Stimulated activated CD4-positive, alpha-beta T cell treated with anti-CD3 and anti-CD28 coated beads, Interleukin-2, amount 100 ng/mL, for 48 hours (primary cell): ENCODE measurements around the gene PYGM.
"Not testable (repeated sequence)": the region's sequence is repeated elsewhere in the genome, so short reads cannot be mapped to it uniquely, and the experiment has no call there.

Experiments used
- DNase-seq, 2 donors: peaks; one replicate each; pipeline ENCODE4 v3.0.0-alpha.2; 2020

The PYGM gene

GRCh38 chr11:64714666-64715065 lies 45.1 kb downstream of the PYGM start:
- no peak for DNase-seq

- no peak for DNase-seq
These were observed 45.9 kb downstream of the PYGM start for GRCh38 chr11:64713781-64714363.

- no peak for DNase-seq
These were observed 46.6 kb downstream of the PYGM start for GRCh38 chr11:64713016-64713707.

- DNase-seq = no peak
These were observed 47.3 kb downstream of the PYGM start for GRCh38 chr11:64712430-64713015.

GRCh38 chr11:64711956-64712362 lies 47.8 kb downstream of the PYGM start:
- DNase-seq = no peak

- no peak for DNase-seq
These were observed 48.4 kb downstream of the PYGM start for GRCh38 chr11:64711138-64711955.

- no peak for DNase-seq
These were observed 49.2 kb downstream of the PYGM start for GRCh38 chr11:64710418-64711137.

- DNase-seq = no peak
These were observed 54.3 kb downstream of the PYGM start for GRCh38 chr11:64705501-64705900.

GRCh38 chr11:64703048-64703447 lies 56.7 kb downstream of the PYGM start:
- no peak for DNase-seq

GRCh38 chr11:64701956-64702355 lies 57.8 kb downstream of the PYGM start:
- not testable (repeated sequence) for DNase-seq

- no peak for DNase-seq
These were observed 61.3 kb downstream of the PYGM start for GRCh38 chr11:64698427-64698826.

- no peak for DNase-seq
These were observed 62.0 kb downstream of the PYGM start for GRCh38 chr11:64697663-64698375.
